Tibial nerve (tissue), 4 donors: Measurements from ENCODE around the gene ZCCHC2. TPM values are rescaled to one million over a fixed set of nuclear protein-coding genes. Genes with fewer than 3 reads are reported as not detected.

Experiments used
- DNase-seq, 2 donors: peaks; one replicate each; pipeline ENCODE4 v3.0.0-alpha.2; 2019; ENCODE audit warnings: low spot score in 2 of 2
- H3K27ac ChIP-seq, 4 donors: fragments of 200-600 bp; sonication (generic) in 3 of 4; one replicate each; pipeline ENCODE4 v1.5.1; 2017 to 2019; ENCODE audit warnings: mild to moderate bottlenecking in 1 of 4
- H3K27me3 ChIP-seq, 2 donors: fragments of 200-600 bp; sonication (generic) in 1 of 2; one replicate each; pipeline versions ENCODE4 v1.5.1 to v1.6.0; 2017 to 2019
- H3K36me3 ChIP-seq, 3 donors: fragments of 200-600 bp; sonication (generic); one replicate each; pipeline ENCODE4 v1.5.1; 2018 to 2019
- H3K4me1 ChIP-seq, 4 donors: fragments of 200-600 bp; sonication (generic) in 3 of 4; one replicate each; pipeline ENCODE4 v1.5.1; 2017 to 2019
- H3K4me3 ChIP-seq, 4 donors: fragments of 200-600 bp; sonication (generic) in 3 of 4; one replicate each; pipeline ENCODE4 v1.5.1; 2017 to 2019; ENCODE audit warnings: mild to moderate bottlenecking in 1 of 4, moderate library complexity in 1 of 4
- H3K9me3 ChIP-seq, 4 donors: fragments of 200-600 bp; sonication (generic) in 3 of 4; one replicate each; pipeline ENCODE4 v1.5.1; 2017 to 2019
- EP300 ChIP-seq, 2 donors: sonication (generic); formaldehyde crosslinking; IDR thresholded peaks; one replicate each; pipeline ENCODE4 v1.6.1; 2017; ENCODE audit warnings: antibody characterized with exemption in 2 of 2, mild to moderate bottlenecking in 1 of 2
- POLR2A ChIP-seq, 2 donors: fragments of 450-650 bp; IDR thresholded peaks; one replicate each; pipeline ENCODE4 v1.6.1; 2017; ENCODE audit warnings: antibody characterized with exemption in 2 of 2, mild to moderate bottlenecking in 2 of 2, moderate library complexity in 2 of 2
- WGBS, 2 donors: methylation state at CpG; one replicate each; pipeline ENCODE4 v1.1.5; 2018; 5-methylcytosine and 5-hydroxymethylcytosine counted together
- total RNA-seq, 4 donors: library from RNA; depleted of rRNA; stranded (reverse); fragments of >200 nt; gene quantifications; one replicate each; pipeline ENCODE4 v1.1.0, GENCODE V29; 2016
- TF ChIP-seq, protein P1 (sequence below), 5 experiments: fragments of 200-600 bp in 3 of 5; fragments of 450-650 bp in 2 of 5; sonication (generic) in 3 of 5; IDR thresholded peaks; one replicate each; pipeline ENCODE4 v1.5.1; 2016 to 2019; ENCODE audit warnings: antibody characterized with exemption in 5 of 5, mild to moderate bottlenecking in 3 of 5, moderate library complexity in 2 of 5

ZCCHC2 gene
- total RNA-seq, 4 donors from 2014 or later, result 32.4 to 49.4 (median 38.4) TPM

GRCh38 chr18:62625019-62625418, 102.2 kb downstream of the ZCCHC2 start:
- Histone ChIP-seq H3K27ac (no peak overlapping the region), H3K9me3 (no peaks in the 10 kb centered on the region), H3K27me3 (no peaks in the 10 kb centered on the region), H3K4me3 (no peak overlapping the region), H3K4me1 (peaks cover 0 to 10% (median 0%) of the 10 kb centered on the region in 4 donors), H3K36me3 (no peaks in the 10 kb centered on the region)
- TF ChIP-seq EP300 (IDR thresholded peaks at IDR 0.05), result no peak
- TF ChIP-seq, protein P1, sequence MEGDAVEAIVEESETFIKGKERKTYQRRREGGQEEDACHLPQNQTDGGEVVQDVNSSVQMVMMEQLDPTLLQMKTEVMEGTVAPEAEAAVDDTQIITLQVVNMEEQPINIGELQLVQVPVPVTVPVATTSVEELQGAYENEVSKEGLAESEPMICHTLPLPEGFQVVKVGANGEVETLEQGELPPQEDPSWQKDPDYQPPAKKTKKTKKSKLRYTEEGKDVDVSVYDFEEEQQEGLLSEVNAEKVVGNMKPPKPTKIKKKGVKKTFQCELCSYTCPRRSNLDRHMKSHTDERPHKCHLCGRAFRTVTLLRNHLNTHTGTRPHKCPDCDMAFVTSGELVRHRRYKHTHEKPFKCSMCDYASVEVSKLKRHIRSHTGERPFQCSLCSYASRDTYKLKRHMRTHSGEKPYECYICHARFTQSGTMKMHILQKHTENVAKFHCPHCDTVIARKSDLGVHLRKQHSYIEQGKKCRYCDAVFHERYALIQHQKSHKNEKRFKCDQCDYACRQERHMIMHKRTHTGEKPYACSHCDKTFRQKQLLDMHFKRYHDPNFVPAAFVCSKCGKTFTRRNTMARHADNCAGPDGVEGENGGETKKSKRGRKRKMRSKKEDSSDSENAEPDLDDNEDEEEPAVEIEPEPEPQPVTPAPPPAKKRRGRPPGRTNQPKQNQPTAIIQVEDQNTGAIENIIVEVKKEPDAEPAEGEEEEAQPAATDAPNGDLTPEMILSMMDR (IDR thresholded peaks at IDR 0.05), result no peak
- TF ChIP-seq POLR2A (IDR thresholded peaks at IDR 0.05), result no peak
- 33 to 35% methylated on average over 5 of the region's 5 CpGs for WGBS, 2 donors
- DNase-seq, result no peak

Other genes starting within 250 kb of the ZCCHC2 start
- 10 to 100 TPM in 2 of 4 donors, 1 to 10 TPM in 2; 5.5 to 25.8 (median 8.6) TPM for gene TNFRSF11A, start 197.7 kb upstream of the ZCCHC2 start, total RNA-seq
- gene PHLPP1, start 192.5 kb downstream of the ZCCHC2 start, total RNA-seq, result 10 to 100 TPM; 11.4 to 16.1 (median 14.5) TPM